GM19324 (cell line): ENCODE measurements around the gene PDE4DIP.
"Not testable (repeated sequence)": the region's sequence is repeated elsewhere in the genome, so short reads cannot be mapped to it uniquely, and the experiment has no call there.

ENCODE experiments used
- ATAC-seq: cut with Tn5 transposase; IDR thresholded peaks from one replicate; pipeline ENCODE4 v1.9.1; 2021; ENCODE audit warnings: mild to moderate bottlenecking, moderate library complexity; ENCODE audit not compliant: unreplicated experiment, low FRiP score

Gene PDE4DIP

GRCh38 chr1:148844220-148844619 is at the start of gene PDE4DIP:
TSS of gene PDE4DIP (plus strand) at chr1:148844428. CDS start at chr1:148844775, 347 bp downstream.
- peak; percentile 60 for ATAC-seq

DNA sequence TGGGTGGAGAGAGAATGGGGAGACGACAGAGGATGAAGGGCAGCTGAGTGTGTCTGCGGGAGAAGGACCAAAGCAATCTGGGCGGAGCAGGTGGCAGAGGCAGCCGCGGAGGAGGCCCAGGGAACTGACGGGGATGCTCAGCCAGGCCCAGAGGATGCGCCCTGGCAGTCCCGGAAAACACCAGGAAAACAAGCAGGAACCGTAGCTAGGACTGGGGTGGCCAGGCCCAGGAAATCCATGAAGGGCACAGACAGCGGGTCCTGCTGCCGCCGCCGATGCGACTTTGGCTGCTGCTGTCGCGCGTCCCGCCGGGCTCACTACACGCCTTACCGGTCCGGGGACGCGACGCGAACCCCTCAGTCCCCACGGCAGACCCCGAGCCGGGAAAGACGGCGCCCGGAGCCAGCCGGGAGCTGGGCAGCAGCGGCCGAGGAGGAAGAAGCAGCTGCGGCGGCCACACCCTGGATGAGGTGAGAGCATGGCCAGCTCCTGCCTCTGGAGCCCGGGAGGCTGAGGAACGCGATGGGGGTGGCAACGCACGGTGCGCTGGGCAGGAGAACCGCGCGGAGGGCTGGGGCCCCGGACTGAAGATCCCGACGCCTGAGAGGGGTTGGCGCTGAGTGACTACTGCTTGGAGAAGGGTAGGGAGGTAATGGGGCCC is 35.8 kb upstream of the PDE4DIP start:
- not testable (repeated sequence) for ATAC-seq

DNA sequence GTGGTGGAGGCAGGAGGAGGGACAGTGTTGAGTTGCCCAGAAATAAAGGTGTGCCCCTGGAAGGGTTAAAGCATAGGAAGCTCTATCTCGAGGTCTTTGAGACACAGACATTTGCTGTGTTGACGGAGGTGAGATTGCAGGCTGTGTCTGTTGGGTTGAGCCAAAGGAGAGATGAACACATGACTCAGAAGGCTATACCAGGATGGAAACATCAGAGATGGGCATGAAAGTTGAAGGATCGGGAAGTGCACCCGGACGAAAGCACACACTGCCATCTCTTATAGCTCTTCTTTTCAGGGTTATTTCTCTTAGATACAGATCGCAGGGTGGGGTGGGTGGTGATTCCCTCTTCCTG is 35.3 kb upstream of the PDE4DIP start:
- ATAC-seq, result not testable (repeated sequence)

GRCh38 chr1:148822180-148822579 is 22.0 kb upstream of the PDE4DIP start:
- ATAC-seq, result not testable (repeated sequence)

DNA sequence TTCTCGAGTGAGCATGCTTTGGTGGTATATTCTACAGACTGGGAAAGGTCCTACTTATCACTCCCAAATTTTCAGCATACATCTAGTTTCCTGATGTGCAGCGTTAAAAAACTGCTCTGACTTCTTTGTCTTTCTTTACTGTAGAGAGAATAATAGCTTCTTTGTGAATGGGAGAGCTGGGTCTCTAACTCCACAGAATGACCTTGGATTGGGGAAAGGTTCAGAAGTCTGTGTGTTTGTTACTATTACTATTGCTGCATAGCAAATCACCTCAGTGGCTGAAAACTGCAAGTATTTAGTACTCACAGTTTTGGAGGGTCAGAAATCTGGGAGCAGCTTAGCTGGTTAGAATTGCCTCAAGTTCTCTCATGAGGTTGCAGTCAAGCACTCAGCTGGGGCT is 20.4 kb upstream of the PDE4DIP start:
- ATAC-seq, result not testable (repeated sequence)

GRCh38 chr1:148825029-148825428 is 19.2 kb upstream of the PDE4DIP start:
- not testable (repeated sequence) for ATAC-seq

DNA sequence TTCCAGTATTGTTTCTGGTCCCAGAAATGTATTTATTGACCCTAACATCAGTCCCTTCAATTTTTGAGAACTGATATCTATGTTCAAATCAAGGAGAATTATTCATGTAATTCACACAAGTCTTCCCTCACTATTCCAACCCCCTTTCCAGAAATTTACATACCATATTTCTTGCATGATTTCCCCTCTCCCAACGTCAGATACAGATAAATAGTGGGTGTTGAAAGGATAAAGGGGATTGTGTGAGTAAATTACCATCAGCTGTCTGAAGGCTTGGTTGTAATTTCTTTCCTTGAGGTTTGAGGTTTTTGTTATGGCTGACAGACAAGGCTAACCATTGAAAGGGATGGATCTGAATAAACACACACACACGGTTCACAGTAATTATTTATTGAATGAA is 15.7 kb upstream of the PDE4DIP start:
- ATAC-seq, result not testable (repeated sequence)

DNA sequence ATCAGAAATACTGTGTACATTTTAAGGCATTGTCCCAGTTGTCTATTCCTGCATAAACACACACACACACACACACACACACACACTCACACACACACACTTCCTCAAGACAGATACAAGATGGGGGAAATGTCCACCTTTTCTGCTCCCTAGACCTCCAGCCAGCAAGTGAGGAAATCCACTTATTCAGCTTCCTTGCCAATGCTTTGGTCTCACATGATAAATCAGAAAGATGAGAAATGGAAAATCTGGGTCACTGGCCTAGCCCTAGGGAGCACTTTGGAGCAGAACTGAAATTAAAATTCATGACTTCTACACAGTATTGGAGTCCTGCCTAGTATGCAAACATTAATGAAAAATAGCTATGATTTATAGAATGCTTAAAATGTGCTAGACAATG is 15.3 kb upstream of the PDE4DIP start:
- ATAC-seq, result not testable (repeated sequence)

DNA sequence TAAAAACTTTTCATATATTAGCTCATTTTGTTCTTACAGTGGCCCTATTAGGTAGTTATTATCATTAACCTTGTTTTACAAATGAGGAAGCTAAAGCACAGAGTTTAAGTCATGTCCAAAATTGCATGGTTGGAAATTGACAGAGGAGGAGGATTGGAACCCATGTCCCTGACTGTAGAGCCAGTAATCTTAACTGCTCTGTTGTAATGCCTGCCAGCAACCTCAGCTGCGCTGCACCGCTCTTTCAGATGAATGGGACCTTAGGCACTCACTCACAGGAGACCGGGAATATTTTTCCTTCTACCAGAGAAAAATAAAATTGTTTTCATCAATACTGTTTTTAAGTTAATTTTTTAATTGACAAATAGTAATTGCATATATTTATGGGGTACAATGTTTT is 14.9 kb upstream of the PDE4DIP start:
- ATAC-seq, result not testable (repeated sequence)

DNA sequence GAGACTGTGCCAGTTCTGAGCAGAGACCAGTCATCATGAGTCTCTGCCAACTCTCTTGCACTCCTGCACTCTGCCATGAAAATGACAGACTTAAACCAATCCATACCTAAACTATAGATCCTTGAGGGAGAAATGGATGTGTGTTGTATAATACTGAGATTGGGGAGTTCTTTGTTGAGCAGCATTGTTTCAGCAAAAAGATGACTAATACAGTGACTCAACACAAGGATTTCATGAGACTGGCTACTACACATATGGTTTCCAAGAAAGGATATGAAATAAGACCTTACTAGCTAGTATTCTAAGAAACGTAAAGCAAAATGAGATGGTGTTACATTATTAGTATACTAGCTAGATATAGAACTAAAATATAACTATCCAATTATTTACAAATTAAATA is 3.0 kb upstream of the PDE4DIP start:
- ATAC-seq, result not testable (repeated sequence)

DNA sequence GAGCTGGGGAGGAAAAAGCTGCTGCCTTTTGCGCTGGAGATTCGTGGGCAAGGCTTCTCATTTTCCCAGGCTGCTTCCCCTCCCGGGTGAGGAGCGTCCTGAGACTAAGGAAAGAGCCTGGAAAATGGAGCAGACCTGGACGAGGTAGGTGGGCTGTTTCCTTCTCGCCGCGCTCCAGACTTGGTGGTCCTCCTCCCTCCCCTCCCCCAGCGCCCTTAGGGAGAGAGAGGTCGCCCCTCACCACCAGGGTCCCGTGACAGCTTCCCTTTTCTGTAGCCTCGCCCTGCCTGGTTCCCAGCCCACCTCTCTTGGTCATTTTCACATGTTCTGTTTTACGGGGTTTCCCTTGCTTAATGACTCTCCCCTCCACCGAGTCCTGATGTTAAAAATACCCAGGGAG is 423 bp downstream of the PDE4DIP start:
- ATAC-seq, result not testable (repeated sequence)

DNA sequence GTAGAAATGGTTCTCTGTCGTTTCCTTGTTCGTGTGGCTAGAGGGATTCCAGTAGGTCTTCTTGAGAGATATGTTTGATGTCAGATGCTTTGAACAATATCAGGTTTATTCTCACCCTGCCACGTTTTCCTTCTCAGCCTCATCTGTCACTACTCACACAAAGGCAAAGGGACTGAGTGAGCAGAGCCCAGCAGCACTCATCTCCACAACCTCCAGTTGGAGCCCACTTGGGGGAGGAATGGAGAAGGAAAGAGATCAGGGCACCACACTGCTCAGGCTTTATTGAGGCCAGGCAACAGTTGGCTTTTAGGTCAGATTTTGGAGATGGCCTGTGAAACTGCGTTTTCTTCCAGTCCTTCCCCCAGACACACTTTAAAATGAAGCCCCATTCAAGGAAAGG is 840 bp downstream of the PDE4DIP start:
- not testable (repeated sequence) for ATAC-seq

DNA sequence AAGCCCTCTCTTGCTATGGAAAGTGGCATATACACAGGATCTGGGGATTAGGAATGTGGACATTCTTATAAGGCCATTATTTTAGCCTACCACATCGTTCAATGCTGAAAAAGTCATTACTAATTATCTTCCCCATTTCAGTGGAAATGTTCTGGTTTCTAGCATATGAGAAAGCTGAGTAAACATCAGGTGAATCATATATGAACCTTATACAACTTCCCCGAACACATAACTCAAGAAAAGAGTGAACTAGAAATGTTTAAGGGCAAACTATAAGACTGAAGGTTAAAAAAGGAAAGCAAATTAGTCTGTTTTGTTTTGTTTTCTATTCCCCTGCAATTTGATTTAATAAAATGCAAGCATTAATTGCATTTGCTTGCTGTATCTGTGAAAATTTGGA is 6.1 kb downstream of the PDE4DIP start:
- not testable (repeated sequence) for ATAC-seq

DNA sequence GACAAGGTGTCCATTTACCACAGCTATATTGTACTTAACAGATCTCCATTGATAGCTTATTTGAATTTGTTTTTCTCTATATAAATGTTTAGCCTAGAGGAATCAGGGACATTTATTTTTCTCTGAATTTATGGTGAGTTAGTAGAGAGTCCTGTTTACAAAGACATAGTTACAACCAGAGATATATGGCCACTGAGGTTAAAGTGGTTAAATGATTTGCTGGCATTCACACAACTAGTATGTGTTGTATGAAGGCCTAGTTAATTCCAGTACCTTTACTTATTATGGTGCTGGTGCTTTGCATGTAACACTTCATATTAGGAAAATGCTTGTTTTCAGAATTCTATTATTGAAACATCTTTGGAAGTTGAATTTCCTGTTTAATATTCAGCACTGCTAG is 6.6 kb downstream of the PDE4DIP start:
- ATAC-seq, result not testable (repeated sequence)

- ATAC-seq, result not testable (repeated sequence)
Measured at GRCh38 chr1:148851684-148852083, 7.5 kb downstream of the PDE4DIP start.

- ATAC-seq, result not testable (repeated sequence)
Measured at GRCh38 chr1:148853363-148853762, 9.1 kb downstream of the PDE4DIP start.

DNA sequence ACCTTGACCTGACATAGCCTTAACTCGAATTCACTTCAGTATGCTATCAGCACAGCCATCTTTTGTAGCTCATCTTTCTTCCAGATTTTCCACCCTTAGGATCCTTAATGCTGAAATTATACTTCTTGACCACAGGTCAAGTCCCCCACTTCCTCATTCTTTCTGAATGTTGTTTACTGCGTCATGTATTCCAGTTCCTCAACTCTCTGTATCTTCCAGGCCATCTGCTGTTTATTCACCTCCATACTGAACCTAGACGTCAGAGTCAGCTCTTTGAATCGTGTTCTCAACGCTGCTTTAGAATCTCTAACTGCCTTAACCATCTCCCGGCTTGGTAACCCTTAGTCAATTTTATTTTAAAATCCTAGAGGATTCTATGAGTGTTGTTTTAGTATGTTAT is 9.8 kb downstream of the PDE4DIP start:
- ATAC-seq, result not testable (repeated sequence)

DNA sequence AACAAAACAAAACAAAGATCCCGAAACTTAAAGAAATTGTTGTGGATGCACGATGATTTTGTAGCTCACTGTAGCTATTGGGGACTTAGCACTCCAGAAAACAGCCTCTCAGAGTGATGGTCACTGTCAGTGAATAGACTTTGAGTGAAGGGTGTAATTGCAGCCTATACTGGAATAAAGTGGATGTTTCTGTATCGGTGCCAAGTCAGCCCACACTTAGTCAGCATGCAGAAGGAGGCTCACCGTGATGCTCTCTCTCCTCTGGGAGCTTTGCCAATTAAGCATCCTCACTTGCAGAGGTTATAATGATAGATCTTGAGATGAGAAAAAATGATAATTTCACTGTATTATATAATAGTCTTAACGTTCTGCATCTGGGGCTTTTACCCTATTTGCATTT is 11.1 kb downstream of the PDE4DIP start:
- not testable (repeated sequence) for ATAC-seq

GRCh38 chr1:148860049-148860448 is 15.8 kb downstream of the PDE4DIP start:
- not testable (repeated sequence) for ATAC-seq

GRCh38 chr1:148860579-148861259 is 16.5 kb downstream of the PDE4DIP start:
- ATAC-seq, result not testable (repeated sequence)

GRCh38 chr1:148862590-148862989 is 18.4 kb downstream of the PDE4DIP start:
- not testable (repeated sequence) for ATAC-seq
